Karpas-422 (cell line): ENCODE results near the gene SLC17A1. TPM values are rescaled to one million over a fixed set of nuclear protein-coding genes. Genes with fewer than 3 reads are reported as not detected.

Experiments used
- DNase-seq: peaks from one replicate; pipeline ENCODE4 v3.0.0-alpha.2; 2015
- H2AFZ ChIP-seq: fragments of 200-600 bp; sonication (generic); 2 replicates; pipeline ENCODE4 v1.6.1; 2014; ENCODE audit warnings: antibody characterized with exemption, low read length, mixed read lengths
- H3K27ac ChIP-seq: fragments of 200-600 bp; sonication (generic); 2 replicates; pipeline ENCODE4 v1.5.1; 2014; ENCODE audit warnings: mild to moderate bottlenecking, low read length, moderate library complexity
- H3K27me3 ChIP-seq: fragments of 200-600 bp; sonication (generic); 2 replicates; pipeline ENCODE4 v1.6.1; 2014; ENCODE audit warnings: low read length, mixed read lengths
- H3K36me3 ChIP-seq: fragments of 200-600 bp; sonication (generic); 2 replicates; pipeline ENCODE4 v1.6.1; 2014; ENCODE audit warnings: low read length, mixed read lengths; ENCODE audit not compliant: insufficient read depth
- H3K4me1 ChIP-seq: fragments of 200-600 bp; sonication (generic); 2 replicates; pipeline ENCODE4 v1.6.1; 2014; ENCODE audit warnings: mild to moderate bottlenecking, low read length, mixed read lengths
- H3K4me2 ChIP-seq: fragments of 200-600 bp; sonication (generic); 2 replicates; pipeline ENCODE4 v1.6.1; 2014; ENCODE audit warnings: low read length, low read depth, mild to moderate bottlenecking; ENCODE audit not compliant: poor library complexity, severe bottlenecking
- H3K4me3 ChIP-seq: fragments of 200-600 bp; sonication (generic); 2 replicates; pipeline ENCODE4 v1.5.1; 2014; ENCODE audit warnings: mild to moderate bottlenecking, antibody characterized with exemption, low read length, mixed read lengths
- H3K79me2 ChIP-seq: fragments of 200-600 bp; sonication (generic); 2 replicates; pipeline ENCODE4 v1.6.1; 2014; ENCODE audit warnings: mild to moderate bottlenecking, low read length, mixed read lengths
- H3K9ac ChIP-seq: fragments of 200-600 bp; sonication (generic); 2 replicates; pipeline ENCODE4 v1.6.0; 2014; ENCODE audit warnings: low read length
- H3K9me2 ChIP-seq: fragments of 200-600 bp; sonication (generic), shearing (Covaris generic); replicated peaks from 2 replicates; pipeline ENCODE4 v1.6.0; 2014; ENCODE audit warnings: mild to moderate bottlenecking, low read length, moderate library complexity; ENCODE audit not compliant: insufficient read depth
- H3K9me3 ChIP-seq: fragments of 300-700, 200-600 bp; sonication (generic); 2 replicates; pipeline ENCODE4 v1.6.1; 2014; ENCODE audit warnings: low read length, mixed read lengths
- H4K20me1 ChIP-seq: fragments of 200-600 bp; sonication (generic); 2 replicates; pipeline ENCODE4 v1.6.1; 2014; ENCODE audit warnings: mild to moderate bottlenecking, antibody characterized with exemption, low read length, low read depth; ENCODE audit not compliant: insufficient read depth
- total RNA-seq: library from RNA; depleted of rRNA; stranded (reverse); fragments of >200 nt; shearing (Covaris generic); gene quantifications from 2 replicates; pipeline ENCODE4 v1.2.3, GENCODE V29; 2014; ENCODE audit warnings: low replicate concordance

SLC17A1 gene
- total RNA-seq, 1 experiment from 2014 or later = not detected

GRCh38 chr6:25789475-25789874 lies 42.4 kb downstream of the SLC17A1 start:
- H3K9me3 ChIP-seq = no peaks in the 10 kb centered on the region
- H4K20me1 ChIP-seq = no peaks in the 10 kb centered on the region
- no peak overlapping the region for H3K27ac ChIP-seq
- no peaks in the 10 kb centered on the region for H3K36me3 ChIP-seq
- H2AFZ ChIP-seq = no peak overlapping the region
- H3K4me2 ChIP-seq = no peak overlapping the region
- H3K27me3 ChIP-seq = no peaks in the 10 kb centered on the region
- H3K9me2 ChIP-seq = no peaks in the 10 kb centered on the region
- H3K4me3 ChIP-seq = no peak overlapping the region
- H3K79me2 ChIP-seq = no peaks in the 10 kb centered on the region
- H3K4me1 ChIP-seq = no peaks in the 10 kb centered on the region
- no peak overlapping the region for H3K9ac ChIP-seq
- DNase-seq = no peak

GRCh38 chr6:25788305-25788922 lies 43.4 kb downstream of the SLC17A1 start:
- H2AFZ ChIP-seq = no peak overlapping the region
- no peak overlapping the region for H3K4me2 ChIP-seq
- no peaks in the 10 kb centered on the region for H3K27me3 ChIP-seq
- no peak overlapping the region for H3K9ac ChIP-seq
- no peak overlapping the region for H3K27ac ChIP-seq
- H4K20me1 ChIP-seq = no peaks in the 10 kb centered on the region
- no peak overlapping the region for H3K4me3 ChIP-seq
- H3K36me3 ChIP-seq = no peaks in the 10 kb centered on the region
- H3K9me3 ChIP-seq = no peaks in the 10 kb centered on the region
- no peaks in the 10 kb centered on the region for H3K4me1 ChIP-seq
- DNase-seq = peak; percentile 76
- H3K9me2 ChIP-seq = no peaks in the 10 kb centered on the region
- no peaks in the 10 kb centered on the region for H3K79me2 ChIP-seq

GRCh38 chr6:25787428-25787827 lies 44.4 kb downstream of the SLC17A1 start:
- Histone ChIP-seq H3K27ac (no peak overlapping the region), H3K9me3 (no peaks in the 10 kb centered on the region), H3K79me2 (no peaks in the 10 kb centered on the region), H3K27me3 (no peaks in the 10 kb centered on the region), H3K36me3 (no peaks in the 10 kb centered on the region), H4K20me1 (no peaks in the 10 kb centered on the region), H3K9ac (no peak overlapping the region), H3K4me1 (no peaks in the 10 kb centered on the region), H3K4me3 (no peak overlapping the region), H3K9me2 (no peaks in the 10 kb centered on the region), H2AFZ (no peak overlapping the region), H3K4me2 (no peak overlapping the region)
- no peak for DNase-seq

GRCh38 chr6:25781134-25781533 lies 50.7 kb downstream of the SLC17A1 start:
- Histone ChIP-seq H3K4me1 (no peaks in the 10 kb centered on the region), H3K79me2 (no peaks in the 10 kb centered on the region), H3K9me2 (no peaks in the 10 kb centered on the region), H3K9me3 (no peaks in the 10 kb centered on the region), H3K4me3 (no peak overlapping the region), H4K20me1 (no peaks in the 10 kb centered on the region), H3K27me3 (no peaks in the 10 kb centered on the region; the same call in 1 of the 2 replicates), H2AFZ (no peak overlapping the region), H3K9ac (no peak overlapping the region), H3K36me3 (no peaks in the 10 kb centered on the region), H3K4me2 (no peak overlapping the region), H3K27ac (no peak overlapping the region)
- no peak for DNase-seq

- Histone ChIP-seq H3K79me2 (no peaks in the 10 kb centered on the region), H3K27me3 (no peaks in the 10 kb centered on the region; the same call in 1 of the 2 replicates), H3K9me3 (no peaks in the 10 kb centered on the region), H4K20me1 (no peaks in the 10 kb centered on the region), H3K36me3 (no peaks in the 10 kb centered on the region), H3K9ac (no peak overlapping the region), H3K27ac (no peak overlapping the region), H3K4me3 (no peak overlapping the region), H2AFZ (no peak overlapping the region), H3K4me2 (no peak overlapping the region), H3K9me2 (no peaks in the 10 kb centered on the region), H3K4me1 (no peaks in the 10 kb centered on the region)
- DNase-seq = no peak
Measured at GRCh38 chr6:25777856-25778649, 53.8 kb downstream of the SLC17A1 start.

GRCh38 chr6:25777031-25777430 lies 54.8 kb downstream of the SLC17A1 start:
- Histone ChIP-seq H3K79me2 (no peaks in the 10 kb centered on the region), H3K4me3 (no peak overlapping the region), H2AFZ (no peak overlapping the region), H3K27me3 (no peaks in the 10 kb centered on the region; the same call in 1 of the 2 replicates), H4K20me1 (no peaks in the 10 kb centered on the region), H3K36me3 (no peaks in the 10 kb centered on the region), H3K4me2 (no peak overlapping the region), H3K4me1 (no peaks in the 10 kb centered on the region), H3K9me3 (no peaks in the 10 kb centered on the region), H3K27ac (no peak overlapping the region), H3K9me2 (no peaks in the 10 kb centered on the region), H3K9ac (no peak overlapping the region)
- DNase-seq = no peak

GRCh38 chr6:25774120-25774715 lies 57.6 kb downstream of the SLC17A1 start:
- no peaks in the 10 kb centered on the region for H3K27me3 ChIP-seq
- DNase-seq = no peak
- no peaks in the 10 kb centered on the region for H3K9me2 ChIP-seq
- no peak overlapping the region for H3K4me3 ChIP-seq
- H3K9me3 ChIP-seq = no peaks in the 10 kb centered on the region
- no peaks in the 10 kb centered on the region for H4K20me1 ChIP-seq
- no peak overlapping the region for H3K9ac ChIP-seq
- H3K79me2 ChIP-seq = no peaks in the 10 kb centered on the region
- no peak overlapping the region for H2AFZ ChIP-seq
- H3K4me2 ChIP-seq = no peak overlapping the region
- no peaks in the 10 kb centered on the region for H3K4me1 ChIP-seq
- no peaks in the 10 kb centered on the region for H3K36me3 ChIP-seq
- no peak overlapping the region for H3K27ac ChIP-seq

- no peak overlapping the region for H3K27ac ChIP-seq
- no peaks in the 10 kb centered on the region for H3K9me3 ChIP-seq
- DNase-seq = no peak
- H3K9ac ChIP-seq = no peak overlapping the region
- no peak overlapping the region for H3K4me3 ChIP-seq
- H2AFZ ChIP-seq = no peak overlapping the region
- H3K4me1 ChIP-seq = no peaks in the 10 kb centered on the region
- no peaks in the 10 kb centered on the region for H3K79me2 ChIP-seq
- no peak overlapping the region for H3K4me2 ChIP-seq
- no peaks in the 10 kb centered on the region for H3K36me3 ChIP-seq
- no peaks in the 10 kb centered on the region for H4K20me1 ChIP-seq
- H3K27me3 ChIP-seq = no peaks in the 10 kb centered on the region
- H3K9me2 ChIP-seq = no peaks in the 10 kb centered on the region
Measured at GRCh38 chr6:25769983-25770382, 61.9 kb downstream of the SLC17A1 start.
